H1 (cell line): ENCODE results near the gene TLCD3A. TPM values are rescaled to one million over a fixed set of nuclear protein-coding genes. Genes with fewer than 3 reads are reported as not detected.

ENCODE experiments used
- CTCF ChIA-PET: fragments of 300-600 bp; sonication (Branson Sonifier 250); formaldehyde crosslinking; loops from one replicate; lab custom pipeline; 2021; ENCODE audit not compliant: partially characterized antibody; lab: Charles Lee
- POLR2A ChIA-PET: fragments of 300-600 bp; sonication (Branson Sonifier 250); formaldehyde crosslinking; loops from one replicate; lab custom pipeline; 2021; ENCODE audit warnings: inconsistent platforms; ENCODE audit not compliant: partially characterized antibody; lab: Charles Lee
- DNase-seq, 2 experiments: peaks; one replicate each; pipeline versions ENCODE4 v3.0.0 to v3.0.0-alpha.2; 2010 to 2022; ENCODE audit warnings: low spot score in 2 of 2, low read depth in 1 of 2, mixed read lengths in 1 of 2
- FAIRE-seq: peaks from 2 replicates; lab custom pipeline; 2011; peaks lifted over from hg19 to GRCh38; lab: Jason Lieb, UNC
- H2AFZ ChIP-seq: 2 replicates; pipeline ENCODE4 v1.8.1; 2012; ENCODE audit warnings: low read length, inconsistent platforms
- H2AK5ac ChIP-seq: 2 replicates; pipeline ENCODE4 v1.6.1; 2013; ENCODE audit warnings: low read depth, low read length
- H2BK120ac ChIP-seq: replicated peaks from 2 replicates; pipeline ENCODE3; 2013; ENCODE audit warnings: low read depth, low read length, inconsistent platforms
- H2BK12ac ChIP-seq: 2 replicates; pipeline ENCODE4 v1.6.1; 2013; ENCODE audit warnings: low read depth, low read length
- H2BK15ac ChIP-seq: 2 replicates; pipeline ENCODE4 v1.6.1; 2013; ENCODE audit warnings: low read length
- H2BK20ac ChIP-seq: 2 replicates; pipeline ENCODE4 v1.6.1; 2013; ENCODE audit warnings: low read length
- H2BK5ac ChIP-seq: 2 replicates; pipeline ENCODE4 v1.6.1; 2013; ENCODE audit warnings: low read depth, low read length
- H3K14ac ChIP-seq: 2 replicates; pipeline ENCODE4 v1.6.1; 2013; ENCODE audit warnings: inconsistent platforms; ENCODE audit not compliant: insufficient read length
- H3K18ac ChIP-seq: 2 replicates; pipeline ENCODE4 v1.6.1; 2013; ENCODE audit warnings: low read length; ENCODE audit errors: extremely low read depth
- H3K23ac ChIP-seq: 2 replicates; pipeline ENCODE4 v1.6.1; 2013; ENCODE audit warnings: inconsistent platforms; ENCODE audit not compliant: insufficient read length
- H3K23me2 ChIP-seq: 2 replicates; pipeline ENCODE4 v1.6.1; 2013; ENCODE audit warnings: low read depth, low read length
- H3K27ac ChIP-seq: 2 replicates; pipeline ENCODE4 v1.6.1; 2011; ENCODE audit warnings: low read depth, low read length, inconsistent platforms
- H3K27me3 ChIP-seq, 4 experiments: replicated peaks in 1 of 4; 1 replicate in 1 of 4; 2 replicates in 3 of 4; pipeline versions ENCODE4 v1.6.1 to v1.8.1; 2011 to 2013; ENCODE audit warnings: low read length in 3 of 4, mild to moderate bottlenecking in 3 of 4, inconsistent platforms in 2 of 4, mixed read lengths in 2 of 4, moderate library complexity in 1 of 4; ENCODE audit not compliant: control insufficient read depth in 3 of 4, insufficient read depth in 3 of 4; ENCODE audit errors: extremely low read depth in 1 of 4
- H3K36me3 ChIP-seq, 4 experiments: 2 replicates each; pipeline versions ENCODE4 v1.6.1 to v1.8.1; 2011 to 2013; ENCODE audit warnings: mild to moderate bottlenecking in 4 of 4, low read length in 3 of 4, moderate library complexity in 2 of 4, control low read depth in 1 of 4, inconsistent platforms in 1 of 4; ENCODE audit not compliant: insufficient read depth in 4 of 4, control insufficient read depth in 2 of 4
- H3K4ac ChIP-seq: replicated peaks from 2 replicates; pipeline ENCODE3; 2013; ENCODE audit warnings: low read length, low read depth, mixed read lengths, inconsistent platforms; ENCODE audit not compliant: insufficient read length
- H3K4me1 ChIP-seq, 4 experiments: replicated peaks in 1 of 4; 1 replicate in 1 of 4; 2 replicates in 3 of 4; pipeline versions ENCODE4 v1.6.1 to v1.8.1; 2011 to 2013; ENCODE audit warnings: low read length in 3 of 4, inconsistent platforms in 2 of 4, mixed read lengths in 1 of 4; ENCODE audit not compliant: insufficient read depth in 4 of 4, control insufficient read depth in 3 of 4
- H3K4me2 ChIP-seq, 2 experiments: 2 replicates each; pipeline versions ENCODE4 v1.6.1 to v1.8.1; 2011 to 2013; ENCODE audit warnings: low read depth in 2 of 2, low read length in 2 of 2, control low read depth in 1 of 2, inconsistent platforms in 1 of 2, mild to moderate bottlenecking in 1 of 2; ENCODE audit not compliant: insufficient read depth in 1 of 2
- H3K4me3 ChIP-seq, 4 experiments: fragments of 200-600, 300-600 bp in 1 of 4; sonication (generic), shearing (Covaris generic), sonication (Bioruptor Twin) in 1 of 4; 2 replicates each; pipeline versions ENCODE4 v1.5.1 to v1.8.1; 2011 to 2016; ENCODE audit warnings: low read length in 4 of 4, low read depth in 3 of 4, control low read depth in 2 of 4, inconsistent platforms in 2 of 4, mild to moderate bottlenecking in 2 of 4, mixed read lengths in 1 of 4, moderate library complexity in 1 of 4; ENCODE audit not compliant: insufficient read depth in 2 of 4; ENCODE audit errors: extremely low read depth in 1 of 4
- H3K56ac ChIP-seq: replicated peaks from 2 replicates; pipeline ENCODE3; 2013; ENCODE audit warnings: low read depth, mild to moderate bottlenecking, mixed read lengths, low read length, inconsistent platforms; ENCODE audit not compliant: insufficient read length
- H3K79me1 ChIP-seq: 2 replicates; pipeline ENCODE4 v1.6.1; 2013; ENCODE audit warnings: low read depth, low read length, control low read depth
- H3K79me2 ChIP-seq, 2 experiments: 2 replicates each; pipeline versions ENCODE4 v1.6.1 to v1.8.1; 2012 to 2013; ENCODE audit warnings: low read length in 2 of 2, mild to moderate bottlenecking in 2 of 2, inconsistent platforms in 1 of 2; ENCODE audit not compliant: insufficient read depth in 2 of 2, control insufficient read depth in 1 of 2
- H3K9ac ChIP-seq, 4 experiments: replicated peaks in 1 of 4; 1 replicate in 1 of 4; 2 replicates in 3 of 4; pipeline versions ENCODE4 v1.6.1 to v1.8.1; 2011 to 2013; ENCODE audit warnings: low read depth in 3 of 4, low read length in 3 of 4, control low read depth in 2 of 4, mild to moderate bottlenecking in 2 of 4, moderate library complexity in 2 of 4, inconsistent platforms in 1 of 4; ENCODE audit errors: extremely low read depth in 1 of 4
- H3K9me3 ChIP-seq, 2 experiments: 2 replicates each; pipeline versions ENCODE4 v1.6.1 to v1.8.1; 2012 to 2013; ENCODE audit warnings: mild to moderate bottlenecking in 2 of 2, moderate library complexity in 2 of 2, control low read depth in 1 of 2, inconsistent platforms in 1 of 2, low read depth in 1 of 2, low read length in 1 of 2, mixed read lengths in 1 of 2; ENCODE audit not compliant: insufficient read depth in 2 of 2
- H4K20me1 ChIP-seq, 2 experiments: replicated peaks in 1 of 2; 2 replicates each; pipeline versions ENCODE3 to v1.8.1; 2011 to 2013; ENCODE audit warnings: inconsistent platforms in 2 of 2, low read length in 2 of 2, mild to moderate bottlenecking in 1 of 2; ENCODE audit not compliant: insufficient read depth in 2 of 2, control insufficient read depth in 1 of 2
- H4K5ac ChIP-seq: 2 replicates; pipeline ENCODE4 v1.6.1; 2013; ENCODE audit warnings: low read length, low read depth, mixed read lengths, inconsistent platforms; ENCODE audit not compliant: insufficient read length
- H4K8ac ChIP-seq: 2 replicates; pipeline ENCODE4 v1.8.0; 2013; ENCODE audit warnings: mild to moderate bottlenecking, moderate library complexity, low read length, inconsistent platforms; ENCODE audit not compliant: insufficient read depth; ENCODE audit errors: extremely low read depth
- H4K91ac ChIP-seq: replicated peaks from 2 replicates; pipeline ENCODE3; 2013; ENCODE audit warnings: low read length, mixed read lengths, inconsistent platforms; ENCODE audit not compliant: insufficient read length
- EP300 ChIP-seq, 2 experiments: IDR thresholded peaks; 1 replicate in 1 of 2; 2 replicates in 1 of 2; pipeline ENCODE4 v1.6.1; 2011 to 2012; ENCODE audit warnings: low read depth in 2 of 2, low read length in 2 of 2, mild to moderate bottlenecking in 2 of 2, borderline replicate concordance in 1 of 2, inconsistent platforms in 1 of 2, moderate library complexity in 1 of 2
- POLR2A ChIP-seq, 2 experiments: IDR thresholded peaks; 1 replicate in 1 of 2; 2 replicates in 1 of 2; pipeline ENCODE4 v1.6.1; 2011; ENCODE audit warnings: low read depth in 2 of 2, low read length in 2 of 2, mild to moderate bottlenecking in 2 of 2; ENCODE audit errors: control extremely low read depth in 1 of 2
- SIX5 ChIP-seq: IDR thresholded peaks from 2 replicates; pipeline ENCODE4 v1.6.1; 2011; ENCODE audit warnings: mild to moderate bottlenecking, low read depth, low read length
- WGBS, 2 experiments: shearing (Covaris generic) in 1 of 2; methylation state at CpG; one replicate each; pipeline versions ENCODE4 v1.1.6 to v1.1.7; 2013 to 2015; ENCODE audit warnings: low lambda C conversion rate in 2 of 2, mixed read lengths in 2 of 2, inconsistent platforms in 1 of 2, low coverage in 1 of 2, missing lambda C conversion rate in 1 of 2; ENCODE audit not compliant: insufficient replicate concordance in 2 of 2, insufficient coverage in 1 of 2, insufficient read length in 1 of 2; ENCODE audit errors: extremely low coverage in 1 of 2, missing lambda C conversion rate in 1 of 2; 5-methylcytosine and 5-hydroxymethylcytosine counted together
- polyA plus RNA-seq, 7 experiments: library from polyadenylated mRNA; depleted of rRNA in 3 of 7; stranded (reverse) in 5 of 7; unstranded in 2 of 7; fragments of >200 nt in 5 of 7; fragments of 200-250 nt in 2 of 7; gene quantifications; 1 replicate in 5 of 7; 2 replicates in 1 of 7; 4 replicates in 1 of 7; pipeline versions ENCODE4 v1.2.1 to v1.2.3, GENCODE V29; 2011 to 2013; ENCODE audit warnings: missing spikeins in 2 of 7, mixed read lengths in 2 of 7
- total RNA-seq: library from RNA; stranded (reverse); fragmentation: NEBNext Ultra II Directional; extraction: Animal tissue kit (Norgen Biotek cat#: 25700); gene quantifications from 2 replicates; pipeline ENCODE4 v1.2.1, GENCODE V29; 2021
- TF ChIP-seq, protein P1 (sequence below): IDR thresholded peaks from 2 replicates; pipeline ENCODE4 v1.6.1; 2012; ENCODE audit warnings: inconsistent platforms

TLCD3A gene
- total and polyA plus RNA-seq, 2 of the 8 experiments (the other 6 are each of a cell fraction or from before 2014, with no cell fraction given) = 26.1 to 48.8 TPM

DNA sequence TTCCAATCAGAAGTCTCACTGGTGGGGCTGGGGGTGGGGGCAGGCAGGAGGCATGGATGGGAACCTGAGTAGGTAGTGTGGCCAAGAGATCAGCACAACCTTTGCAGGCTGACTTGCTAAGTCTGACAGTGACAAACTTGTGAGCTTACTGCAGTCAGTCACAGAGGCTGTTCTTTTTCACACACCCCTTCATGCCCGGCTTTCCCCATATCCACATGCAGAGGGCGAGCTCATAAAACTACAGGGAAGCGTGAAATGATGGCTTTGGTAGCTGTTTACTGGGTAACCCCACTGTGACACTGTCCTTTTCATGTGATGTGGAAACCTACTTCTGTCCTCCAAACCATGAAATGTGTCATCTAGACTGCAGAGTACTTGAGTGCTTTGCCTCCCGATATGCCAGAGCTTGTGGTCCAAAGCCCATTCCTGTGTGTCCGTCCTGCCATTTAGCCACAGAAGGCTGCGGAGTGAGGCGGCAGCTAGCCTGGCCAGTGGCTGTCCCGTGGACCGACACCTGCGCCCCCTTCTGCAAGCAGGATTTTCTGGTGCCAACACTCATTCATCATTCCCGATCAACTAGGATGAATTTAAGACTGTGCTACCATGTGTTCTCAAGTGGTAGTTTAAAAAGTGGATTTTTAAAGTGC, 9.9 kb downstream of the TLCD3A start:
- H3K79me2 ChIP-seq = peaks cover 0 to 7% of the 10 kb centered on the region in 2 experiments; a peak in 1 of 4 replicates
- H2BK5ac ChIP-seq = no peak overlapping the region

More for the DNA sequence above, 9.9 kb downstream of the TLCD3A start:
- Histone ChIP-seq H3K4me1 (no peaks in the 10 kb centered on the region), H2AFZ (no peak overlapping the region), H3K9me3 (no peaks in the 10 kb centered on the region), H3K27ac (no peak overlapping the region), H3K56ac (no peak overlapping the region), H3K9ac (no peak overlapping the region), H2BK120ac (no peak overlapping the region), H2BK12ac (no peak overlapping the region), H2BK15ac (no peak overlapping the region), H3K23me2 (no peaks in the 10 kb centered on the region; the same call in 1 of the 2 replicates), H3K27me3 (no peaks in the 10 kb centered on the region), H3K18ac (no peak overlapping the region), H2BK20ac (no peak overlapping the region), H3K4me2 (no peak overlapping the region), H4K91ac (no peak overlapping the region), H3K4me3 (no peak overlapping the region), H4K20me1 (peaks cover 5 to 38% of the 10 kb centered on the region in 2 experiments), H3K23ac (no peak overlapping the region), H3K4ac (no peak overlapping the region), H3K14ac (no peak overlapping the region), H4K5ac (no peak overlapping the region), H4K8ac (no peak overlapping the region), H3K79me1 (peaks cover 12% of the 10 kb centered on the region; the same call in 1 of the 2 replicates), H2AK5ac (no peak overlapping the region), H3K36me3 (peaks cover 42 to 85% (median 53%) of the 10 kb centered on the region in 4 experiments)
- FAIRE-seq = no peak
- POLR2A ChIA-PET = interaction anchor here (0.7 to 9.7 kb wide), 13 partner anchors 9 to 263 kb away, joined by 3 to 44 read pairs (median 3); partner anchors contain the start of gene GEMIN4
- WGBS, 2 experiments = 87% methylated on average over 11 of the region's 11 CpGs; no CpG with 5 or more reads in 1 of the 2 experiments
- CTCF ChIA-PET = interaction anchor here (1.3 kb wide), 1 partner anchor 9 kb away, joined by 3 read pairs; no protein-coding TSS in a partner anchor
- TF ChIP-seq EP300 (IDR thresholded peaks at IDR 0.05; ENCODE audit: borderline replicate concordance in 1 of 2, low read depth in 2 of 2, low read length in 2 of 2) = no peak
- no peak for TF ChIP-seq SIX5
- TF ChIP-seq, protein P1, sequence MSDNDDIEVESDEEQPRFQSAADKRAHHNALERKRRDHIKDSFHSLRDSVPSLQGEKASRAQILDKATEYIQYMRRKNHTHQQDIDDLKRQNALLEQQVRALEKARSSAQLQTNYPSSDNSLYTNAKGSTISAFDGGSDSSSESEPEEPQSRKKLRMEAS = no peak
- TF ChIP-seq POLR2A (IDR thresholded peaks at IDR 0.05; ENCODE audit: control extremely low read depth in 1 of 2, low read depth in 2 of 2, low read length in 2 of 2) = 0 out of 3 replicates have a peak, but pooled peaks of 1 of the 2 experiments have one; percentile 39
- no peak for DNase-seq
